WTC11 (cell line): ENCODE results near the gene NUDT14. TPM values are rescaled to one million over a fixed set of nuclear protein-coding genes. Genes with fewer than 3 reads are reported as not detected.

Source experiments
- ATAC-seq: fragments of 200-7000 bp; cut with Tn5 transposase; 2 replicates; pipeline ENCODE4 v1.10.0; 2021; ENCODE audit warnings: mild to moderate bottlenecking, moderate library complexity
- CTCF ChIA-PET: fragments of 300-600 bp; sonication (Branson Sonifier 250); formaldehyde crosslinking; loops from one replicate; lab custom pipeline; 2021; ENCODE audit warnings: antibody characterized with exemption; lab: Charles Lee
- POLR2A ChIA-PET: fragments of 350-600 bp; sonication (Branson Sonifier 250); formaldehyde crosslinking; loops from one replicate; lab custom pipeline; 2021; ENCODE audit warnings: antibody characterized with exemption; lab: Charles Lee
- DNase-seq: peaks from one replicate; pipeline ENCODE4 v3.0.0; 2021; ENCODE audit warnings: low spot score
- H3K27ac Mint-ChIP-seq: 2 replicates; pipeline ENCODE4 v1.8.0; 2021; ENCODE audit warnings: mixed read lengths
- H3K27me3 Mint-ChIP-seq: 2 replicates; pipeline ENCODE4 v1.8.0; 2021; ENCODE audit warnings: low read depth, mild to moderate bottlenecking, moderate library complexity, mixed read lengths
- H3K36me3 Mint-ChIP-seq: 2 replicates; pipeline ENCODE4 v1.8.0; 2021; ENCODE audit warnings: mixed read lengths
- H3K4me1 Mint-ChIP-seq: 2 replicates; pipeline ENCODE4 v1.8.0; 2022; ENCODE audit warnings: mixed read lengths
- H3K4me3 Mint-ChIP-seq: 2 replicates; pipeline ENCODE4 v1.8.0; 2021; ENCODE audit warnings: mild to moderate bottlenecking, moderate library complexity, mixed read lengths
- H3K9me3 Mint-ChIP-seq: 2 replicates; pipeline ENCODE4 v1.8.0; 2021; ENCODE audit warnings: mixed read lengths
- ATF2 ChIP-seq: sonication (generic); formaldehyde crosslinking; IDR thresholded peaks from 2 replicates; pipeline ENCODE4 v1.8.1; 2022; ENCODE audit warnings: low read depth, missing genetic modification reagents, borderline replicate concordance
- ATF6 ChIP-seq: sonication (generic); formaldehyde crosslinking; IDR thresholded peaks from 2 replicates; pipeline ENCODE4 v1.8.1; 2023; ENCODE audit warnings: mild to moderate bottlenecking, missing genetic modification reagents
- CBFB ChIP-seq: sonication (generic); formaldehyde crosslinking; IDR thresholded peaks from 2 replicates; pipeline ENCODE4 v1.8.1; 2022; ENCODE audit warnings: mild to moderate bottlenecking, low read depth, missing genetic modification reagents
- CREB1 ChIP-seq: sonication (generic); formaldehyde crosslinking; IDR thresholded peaks from 2 replicates; pipeline ENCODE4 v1.8.0; 2023; ENCODE audit warnings: mild to moderate bottlenecking, missing genetic modification reagents
- CTCF ChIP-seq: fragments of 200-600 bp; IDR thresholded peaks from 2 replicates; pipeline ENCODE4 v1.8.0; 2022; ENCODE audit warnings: antibody characterized with exemption
- E2F4 ChIP-seq: sonication (generic); formaldehyde crosslinking; IDR thresholded peaks from 2 replicates; pipeline ENCODE4 v1.8.1; 2022; ENCODE audit warnings: low read depth, mild to moderate bottlenecking, moderate library complexity, missing genetic modification reagents, borderline replicate concordance
- ELF4 ChIP-seq: sonication (generic); formaldehyde crosslinking; IDR thresholded peaks from 2 replicates; pipeline ENCODE4 v1.8.1; 2022; ENCODE audit warnings: low read depth, mild to moderate bottlenecking, moderate library complexity, missing genetic modification reagents
- ETV6 ChIP-seq: sonication (generic); formaldehyde crosslinking; IDR thresholded peaks from 2 replicates; pipeline ENCODE4 v1.8.1; 2022; ENCODE audit warnings: mild to moderate bottlenecking, missing genetic modification reagents
- FOXP1 ChIP-seq: sonication (generic); formaldehyde crosslinking; IDR thresholded peaks from 2 replicates; pipeline ENCODE4 v1.8.0; 2022; ENCODE audit warnings: missing genetic modification reagents, mild to moderate bottlenecking, moderate library complexity, borderline replicate concordance
- GABPB1 ChIP-seq: sonication (generic); formaldehyde crosslinking; IDR thresholded peaks from 2 replicates; pipeline ENCODE4 v1.8.1; 2023; ENCODE audit warnings: mild to moderate bottlenecking, missing genetic modification reagents
- GRHL2 ChIP-seq: fragments of 250-450 bp; sonication (Bioruptor Pico); IDR thresholded peaks from 2 replicates; pipeline ENCODE4 v1.8.0; 2022; ENCODE audit warnings: mild to moderate bottlenecking, moderate library complexity; ENCODE audit not compliant: insufficient replicate concordance, severe bottlenecking
- KAT7 ChIP-seq: sonication (generic); formaldehyde crosslinking; IDR thresholded peaks from 2 replicates; pipeline ENCODE4 v1.8.1; 2023; ENCODE audit warnings: missing genetic modification reagents, mild to moderate bottlenecking, borderline replicate concordance
- NR2C2 ChIP-seq: sonication (generic); formaldehyde crosslinking; IDR thresholded peaks from 2 replicates; pipeline ENCODE4 v1.8.0; 2022; ENCODE audit warnings: mild to moderate bottlenecking, missing genetic modification reagents
- ZBTB21 ChIP-seq: sonication (generic); formaldehyde crosslinking; IDR thresholded peaks from 2 replicates; pipeline ENCODE4 v1.8.1; 2023; ENCODE audit warnings: mild to moderate bottlenecking, missing genetic modification reagents, borderline replicate concordance
- ZNF138 ChIP-seq: sonication (generic); formaldehyde crosslinking; conservative IDR thresholded peaks from 2 replicates; pipeline ENCODE4 v1.8.1; 2022; ENCODE audit warnings: mild to moderate bottlenecking, moderate library complexity, missing genetic modification reagents
- ZNF232 ChIP-seq: sonication (generic); formaldehyde crosslinking; IDR thresholded peaks from 2 replicates; pipeline ENCODE4 v1.8.0; 2022; ENCODE audit warnings: mild to moderate bottlenecking, missing genetic modification reagents
- total RNA-seq: library from RNA; stranded (reverse); gene quantifications from 3 replicates; pipeline ENCODE4 v1.2.3, GENCODE V29; 2021
- TF ChIP-seq, protein P1 (sequence below): sonication (generic); formaldehyde crosslinking; IDR thresholded peaks from 2 replicates; pipeline ENCODE4 v1.8.0; 2023; ENCODE audit warnings: mild to moderate bottlenecking, missing genetic modification reagents
- TF ChIP-seq, protein P2 (sequence below): fragments of 250-450 bp; sonication (Bioruptor Pico); conservative IDR thresholded peaks from 2 replicates; pipeline ENCODE4 v1.9.0; 2021; ENCODE audit warnings: mild to moderate bottlenecking
- TF ChIP-seq, protein P3 (sequence below): sonication (generic); formaldehyde crosslinking; IDR thresholded peaks from 2 replicates; pipeline ENCODE4 v1.8.1; 2023; ENCODE audit warnings: mild to moderate bottlenecking, missing genetic modification reagents, borderline replicate concordance

NUDT14 gene
- total RNA-seq, 1 experiment from 2014 or later = 35.4 TPM

DNA sequence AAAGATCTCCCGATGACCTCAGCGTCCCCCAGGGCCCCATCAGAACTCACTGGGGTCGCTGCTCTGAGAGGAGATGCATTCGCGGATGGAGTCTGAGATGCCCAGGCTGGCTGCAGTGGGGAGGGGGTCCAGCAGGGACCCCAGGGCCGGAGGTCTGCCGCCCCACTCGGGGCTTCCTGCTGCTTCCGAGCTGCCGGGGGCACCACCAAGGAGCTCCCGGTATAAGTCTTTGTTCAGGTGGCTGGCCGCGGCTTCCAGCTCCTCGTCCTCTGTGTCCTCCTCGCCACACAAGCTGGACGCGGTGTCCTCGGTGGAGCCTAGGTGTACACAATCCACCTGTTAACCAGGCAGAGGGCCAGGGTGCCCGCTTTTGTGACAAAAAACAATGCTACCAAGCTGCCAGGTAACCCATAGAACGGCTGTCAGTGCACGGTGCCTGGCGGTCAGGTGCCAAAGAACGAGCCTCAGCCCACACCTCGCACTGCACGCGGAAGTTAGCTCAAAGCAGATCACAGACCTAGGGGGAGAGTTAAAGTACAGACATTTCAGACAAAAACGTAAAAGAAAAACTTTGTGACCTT, 40.6 kb upstream of the NUDT14 start:
- H3K36me3 Mint-ChIP-seq = peaks cover 22% of the 10 kb centered on the region
- ChIA-PET POLR2A (no interaction called here), CTCF (no interaction called here)
- H3K4me3 Mint-ChIP-seq = no peak overlapping the region
- peak overlapping the region; percentile 17 for H3K27ac Mint-ChIP-seq
- H3K9me3 Mint-ChIP-seq = no peaks in the 10 kb centered on the region
- H3K4me1 Mint-ChIP-seq = no peaks in the 10 kb centered on the region
- no peak for DNase-seq
- TF ChIP-seq ATF2 (CRISPR knock-in tag) (no peak), ETV6 (no peak), GRHL2 (CRISPR knock-in tag) (no peak), CTCF (no peak), ZNF232 (CRISPR knock-in tag) (no peak), ZNF138 (CRISPR knock-in tag) (no peak), KAT7 (no peak), ZBTB21 (CRISPR knock-in tag) (no peak), GABPB1 (CRISPR knock-in tag) (no peak), CBFB (CRISPR knock-in tag) (no peak), CREB1 (no peak), E2F4 (CRISPR knock-in tag) (no peak), FOXP1 (CRISPR knock-in tag) (no peak), NR2C2 (no peak), ATF6 (CRISPR knock-in tag) (no peak), ELF4 (CRISPR knock-in tag) (no peak)
- TF ChIP-seq, protein P1, sequence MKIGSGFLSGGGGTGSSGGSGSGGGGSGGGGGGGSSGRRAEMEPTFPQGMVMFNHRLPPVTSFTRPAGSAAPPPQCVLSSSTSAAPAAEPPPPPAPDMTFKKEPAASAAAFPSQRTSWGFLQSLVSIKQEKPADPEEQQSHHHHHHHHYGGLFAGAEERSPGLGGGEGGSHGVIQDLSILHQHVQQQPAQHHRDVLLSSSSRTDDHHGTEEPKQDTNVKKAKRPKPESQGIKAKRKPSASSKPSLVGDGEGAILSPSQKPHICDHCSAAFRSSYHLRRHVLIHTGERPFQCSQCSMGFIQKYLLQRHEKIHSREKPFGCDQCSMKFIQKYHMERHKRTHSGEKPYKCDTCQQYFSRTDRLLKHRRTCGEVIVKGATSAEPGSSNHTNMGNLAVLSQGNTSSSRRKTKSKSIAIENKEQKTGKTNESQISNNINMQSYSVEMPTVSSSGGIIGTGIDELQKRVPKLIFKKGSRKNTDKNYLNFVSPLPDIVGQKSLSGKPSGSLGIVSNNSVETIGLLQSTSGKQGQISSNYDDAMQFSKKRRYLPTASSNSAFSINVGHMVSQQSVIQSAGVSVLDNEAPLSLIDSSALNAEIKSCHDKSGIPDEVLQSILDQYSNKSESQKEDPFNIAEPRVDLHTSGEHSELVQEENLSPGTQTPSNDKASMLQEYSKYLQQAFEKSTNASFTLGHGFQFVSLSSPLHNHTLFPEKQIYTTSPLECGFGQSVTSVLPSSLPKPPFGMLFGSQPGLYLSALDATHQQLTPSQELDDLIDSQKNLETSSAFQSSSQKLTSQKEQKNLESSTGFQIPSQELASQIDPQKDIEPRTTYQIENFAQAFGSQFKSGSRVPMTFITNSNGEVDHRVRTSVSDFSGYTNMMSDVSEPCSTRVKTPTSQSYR = no peak
- TF ChIP-seq, protein P2, sequence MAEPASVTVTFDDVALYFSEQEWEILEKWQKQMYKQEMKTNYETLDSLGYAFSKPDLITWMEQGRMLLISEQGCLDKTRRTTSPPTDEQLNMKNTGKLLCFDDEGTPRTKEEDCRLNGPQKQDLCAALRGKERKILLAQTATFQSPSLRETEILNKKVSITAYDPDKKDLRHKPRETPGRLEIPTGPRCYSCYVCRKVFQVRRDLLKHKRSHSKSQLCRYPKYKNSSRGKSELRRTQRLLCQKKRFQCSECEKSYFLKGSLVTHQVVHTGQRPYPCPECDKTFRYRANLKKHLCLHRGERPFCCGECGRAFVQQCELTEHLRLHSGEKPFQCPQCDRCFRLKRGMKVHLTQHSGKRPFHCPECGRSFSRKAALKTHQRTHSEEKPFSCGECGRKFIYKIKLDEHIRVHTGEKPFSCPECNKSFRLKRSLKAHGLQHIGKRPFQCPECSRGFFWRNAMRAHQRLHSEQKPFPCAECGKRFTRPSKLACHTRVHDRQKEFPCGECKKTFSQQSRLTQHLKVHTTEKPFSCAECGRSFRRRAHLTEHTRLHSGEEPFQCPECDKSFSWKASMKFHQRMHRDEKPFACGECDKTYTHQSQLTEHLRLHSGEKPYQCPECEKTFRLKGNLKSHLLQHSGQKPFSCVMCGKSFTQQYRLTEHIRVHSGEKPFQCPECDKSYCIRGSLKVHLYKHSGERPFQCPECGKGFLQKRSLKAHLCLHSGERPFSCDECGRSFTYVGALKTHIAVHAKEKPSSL = no peak
- TF ChIP-seq, protein P3, sequence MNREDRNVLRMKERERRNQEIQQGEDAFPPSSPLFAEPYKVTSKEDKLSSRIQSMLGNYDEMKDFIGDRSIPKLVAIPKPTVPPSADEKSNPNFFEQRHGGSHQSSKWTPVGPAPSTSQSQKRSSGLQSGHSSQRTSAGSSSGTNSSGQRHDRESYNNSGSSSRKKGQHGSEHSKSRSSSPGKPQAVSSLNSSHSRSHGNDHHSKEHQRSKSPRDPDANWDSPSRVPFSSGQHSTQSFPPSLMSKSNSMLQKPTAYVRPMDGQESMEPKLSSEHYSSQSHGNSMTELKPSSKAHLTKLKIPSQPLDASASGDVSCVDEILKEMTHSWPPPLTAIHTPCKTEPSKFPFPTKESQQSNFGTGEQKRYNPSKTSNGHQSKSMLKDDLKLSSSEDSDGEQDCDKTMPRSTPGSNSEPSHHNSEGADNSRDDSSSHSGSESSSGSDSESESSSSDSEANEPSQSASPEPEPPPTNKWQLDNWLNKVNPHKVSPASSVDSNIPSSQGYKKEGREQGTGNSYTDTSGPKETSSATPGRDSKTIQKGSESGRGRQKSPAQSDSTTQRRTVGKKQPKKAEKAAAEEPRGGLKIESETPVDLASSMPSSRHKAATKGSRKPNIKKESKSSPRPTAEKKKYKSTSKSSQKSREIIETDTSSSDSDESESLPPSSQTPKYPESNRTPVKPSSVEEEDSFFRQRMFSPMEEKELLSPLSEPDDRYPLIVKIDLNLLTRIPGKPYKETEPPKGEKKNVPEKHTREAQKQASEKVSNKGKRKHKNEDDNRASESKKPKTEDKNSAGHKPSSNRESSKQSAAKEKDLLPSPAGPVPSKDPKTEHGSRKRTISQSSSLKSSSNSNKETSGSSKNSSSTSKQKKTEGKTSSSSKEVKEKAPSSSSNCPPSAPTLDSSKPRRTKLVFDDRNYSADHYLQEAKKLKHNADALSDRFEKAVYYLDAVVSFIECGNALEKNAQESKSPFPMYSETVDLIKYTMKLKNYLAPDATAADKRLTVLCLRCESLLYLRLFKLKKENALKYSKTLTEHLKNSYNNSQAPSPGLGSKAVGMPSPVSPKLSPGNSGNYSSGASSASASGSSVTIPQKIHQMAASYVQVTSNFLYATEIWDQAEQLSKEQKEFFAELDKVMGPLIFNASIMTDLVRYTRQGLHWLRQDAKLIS (CRISPR knock-in tag) = no peak
- H3K27me3 Mint-ChIP-seq = no peaks in the 10 kb centered on the region
- ATAC-seq = no peak
